Measurements from ENCODE around the gene POU3F1.

POU3F1 gene

DNA sequence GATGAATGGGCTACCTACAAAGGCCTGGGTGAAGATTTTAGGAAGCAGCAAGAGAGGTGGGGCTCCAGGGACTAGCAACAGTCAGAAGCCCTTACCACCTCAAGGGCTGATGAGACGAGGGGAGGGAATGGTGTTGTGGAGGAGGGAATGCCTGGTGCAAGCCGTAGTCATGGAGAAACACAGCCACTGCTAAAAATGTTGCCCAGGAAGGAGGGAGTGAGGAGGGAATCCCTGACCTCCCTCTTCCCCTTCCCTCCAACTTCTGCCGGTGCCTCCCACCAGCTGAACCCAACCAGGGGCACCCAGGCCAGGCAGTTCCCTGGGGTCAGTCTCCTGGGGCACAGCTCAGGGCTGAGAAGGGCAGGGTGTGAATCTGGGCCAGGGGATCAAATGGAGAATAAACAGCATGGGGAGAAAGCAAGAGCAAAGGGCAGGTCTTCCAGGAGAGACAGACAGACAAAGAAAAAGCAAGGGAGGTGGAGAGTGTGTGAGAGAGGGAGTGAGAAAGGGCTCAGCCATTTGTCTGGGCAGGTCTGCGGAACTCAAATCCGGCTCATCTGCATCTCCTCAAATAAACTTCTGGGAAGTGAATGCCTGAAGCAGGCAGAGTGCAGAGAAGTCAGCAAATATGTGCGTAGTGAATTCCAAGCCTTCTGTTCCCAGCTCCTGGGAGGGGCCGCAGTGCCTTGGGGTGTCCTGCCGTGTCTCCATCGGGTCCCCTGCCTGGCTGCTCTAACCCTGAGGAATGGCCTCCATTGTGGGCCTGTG lies 27.1 kb upstream of the POU3F1 start:
- DNase-seq (ENCODE audit: low read depth in 2 of 3, low spot score in 2 of 3) = no peak

DNA sequence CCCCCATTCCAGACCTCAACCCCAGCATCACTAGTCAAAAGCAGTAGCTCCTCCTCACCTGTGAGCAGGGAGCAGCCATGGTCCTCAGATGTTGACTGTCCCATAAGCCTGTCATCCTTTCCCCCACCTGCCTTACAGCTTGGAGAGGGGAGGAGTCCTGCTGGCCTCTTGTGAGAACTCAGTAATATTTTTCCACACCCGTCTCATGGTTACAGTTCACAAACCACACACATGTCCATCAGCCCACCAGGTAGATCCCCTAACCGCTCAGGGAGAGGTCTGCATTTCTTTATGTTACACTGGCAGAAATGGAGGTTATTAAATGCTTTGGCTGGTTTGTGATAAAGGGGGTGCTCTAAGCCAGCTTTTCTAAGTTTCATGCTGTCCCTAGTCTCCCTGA lies 26.3 kb upstream of the POU3F1 start:
- DNase-seq (ENCODE audit: low read depth in 2 of 3, low spot score in 2 of 3) = no peak

DNA sequence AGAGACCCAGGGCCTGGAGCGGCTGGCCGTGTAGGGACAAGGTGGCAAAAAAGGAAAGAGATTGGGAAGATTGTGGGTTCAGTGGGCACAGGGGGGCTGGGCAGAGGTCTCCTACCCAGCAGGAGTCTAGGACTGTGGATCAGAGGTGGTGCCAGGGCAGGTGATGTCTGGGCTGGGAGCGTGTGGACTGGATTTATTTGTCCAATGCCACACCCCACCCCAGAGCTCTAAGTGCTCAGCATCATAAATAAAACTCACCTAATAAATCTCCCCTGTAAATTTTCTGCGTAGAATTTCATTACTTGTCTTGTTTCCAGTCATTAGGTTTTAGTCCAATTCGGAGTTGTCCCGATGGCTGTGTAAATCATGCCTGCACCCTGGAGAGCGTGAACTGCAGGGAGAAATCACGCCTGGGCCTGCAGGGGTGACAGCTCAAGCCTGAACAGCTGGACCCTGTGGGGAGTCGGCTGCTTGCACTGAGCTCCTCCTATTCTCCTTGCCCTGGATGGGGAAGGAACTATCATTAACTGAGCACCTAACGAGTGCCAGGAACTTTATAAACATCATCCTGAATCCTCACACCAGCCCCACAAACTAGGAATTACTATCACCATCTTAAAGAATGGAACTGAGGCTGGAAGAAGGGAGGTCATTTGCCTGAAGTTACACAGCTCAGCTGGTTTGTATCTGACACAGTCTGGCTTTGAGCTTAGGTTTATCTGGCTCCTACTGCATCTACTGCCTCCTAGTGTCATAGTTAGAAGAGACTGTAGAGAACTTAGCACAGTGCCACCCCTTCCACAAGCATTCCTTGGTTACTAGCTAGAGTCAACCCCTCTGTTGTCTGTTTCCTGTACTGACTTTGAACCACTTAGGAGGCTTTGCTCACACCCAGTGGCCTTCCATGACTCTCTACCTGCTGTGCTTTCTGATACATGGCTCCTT lies 25.0 kb upstream of the POU3F1 start:
- no peak for DNase-seq (ENCODE audit: low read depth in 2 of 3, low spot score in 2 of 3)

DNA sequence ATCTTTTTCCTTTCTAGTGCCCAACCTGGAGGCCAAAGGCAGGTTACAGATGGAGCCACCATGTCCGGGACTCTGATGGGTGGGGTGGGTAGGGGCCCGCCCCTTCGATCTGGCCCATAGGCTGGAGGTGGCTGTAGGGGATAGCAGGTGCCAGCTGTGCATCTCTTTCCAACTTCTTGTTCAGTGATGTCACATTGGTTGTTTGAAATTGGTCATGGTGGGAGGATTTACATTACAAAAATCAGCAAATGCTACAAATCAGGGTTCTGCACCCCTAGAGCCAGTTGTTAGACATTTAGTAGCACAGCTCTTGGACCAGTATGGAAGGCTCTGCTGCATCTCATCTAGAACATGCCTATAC lies 22.4 kb upstream of the POU3F1 start:
- DNase-seq (ENCODE audit: low read depth in 2 of 3, low spot score in 2 of 3) = no peak

DNA sequence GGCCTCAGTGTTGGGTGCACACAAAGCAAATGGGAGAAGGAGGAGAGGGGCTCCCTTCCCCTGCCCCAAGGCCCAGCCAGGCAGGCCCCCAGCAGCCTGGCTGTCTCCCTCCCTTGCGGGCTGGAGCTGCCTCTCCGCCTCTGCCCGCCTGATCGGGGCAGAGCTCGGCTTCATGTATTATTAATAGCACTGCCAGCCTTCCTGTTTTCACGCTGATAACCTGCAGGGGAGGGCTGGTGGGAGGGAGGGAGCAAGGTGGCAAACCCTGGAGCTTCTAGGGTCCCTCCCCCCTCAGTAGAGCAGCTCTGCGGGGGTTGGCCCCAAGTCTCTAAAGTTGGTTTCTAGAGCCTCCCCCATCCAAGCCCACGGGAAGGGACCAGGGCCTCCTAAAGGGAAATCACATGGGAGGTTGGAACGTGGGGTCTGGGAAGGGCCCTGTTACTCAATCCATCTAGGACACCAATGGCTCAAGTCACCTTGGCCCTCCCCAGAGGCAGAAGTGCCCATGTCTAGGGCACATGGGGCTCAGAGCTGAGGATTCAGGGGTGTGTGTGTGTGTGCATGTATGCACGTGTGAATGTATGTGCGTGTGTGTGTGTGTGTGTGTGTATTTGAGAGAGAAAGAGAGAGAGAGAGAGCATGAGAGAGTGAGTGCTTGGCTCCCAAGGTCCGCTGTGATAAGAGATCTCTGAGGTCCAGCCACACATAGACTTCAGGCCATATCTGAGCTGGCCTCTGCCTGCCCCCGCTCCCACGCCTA lies 21.8 kb upstream of the POU3F1 start:
- DNase-seq (ENCODE audit: low read depth in 2 of 3, low spot score in 2 of 3) = no peak

DNA sequence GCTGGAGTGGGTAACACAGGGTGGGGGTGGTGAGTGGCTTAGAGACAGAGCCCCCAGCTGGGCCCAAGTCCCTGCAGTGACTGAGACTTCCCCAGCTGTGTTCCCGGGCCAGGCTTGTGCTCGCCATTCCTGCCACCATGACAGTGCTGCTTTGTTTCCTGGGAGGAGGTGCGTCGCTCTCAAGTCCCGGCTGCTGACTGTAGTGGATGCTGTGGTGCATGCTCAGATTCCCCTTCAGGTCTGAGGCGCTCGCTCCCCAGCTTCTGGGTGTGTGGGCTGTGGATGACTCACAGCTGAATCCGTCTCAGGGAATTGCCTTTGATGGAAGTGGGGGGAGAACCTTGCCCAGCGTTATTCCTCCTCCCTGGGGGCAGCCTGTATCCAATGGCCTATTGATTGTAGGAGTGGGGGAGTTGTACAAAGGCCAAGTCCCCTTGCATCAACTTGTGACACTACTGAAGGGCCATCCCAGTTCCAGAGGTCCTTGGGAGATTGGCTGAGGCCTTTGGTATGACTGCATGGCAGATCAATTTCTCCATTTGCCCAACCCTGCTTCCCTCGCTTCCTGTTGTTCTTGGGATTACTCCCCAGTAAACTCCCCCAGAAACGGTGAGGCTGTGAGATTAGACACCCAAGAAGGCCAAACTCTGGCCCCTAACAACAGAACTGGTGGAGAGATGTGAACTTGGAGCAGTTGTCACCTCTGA lies 17.8 kb upstream of the POU3F1 start:
- DNase-seq (ENCODE audit: low read depth in 2 of 3, low spot score in 2 of 3) = no peak

DNA sequence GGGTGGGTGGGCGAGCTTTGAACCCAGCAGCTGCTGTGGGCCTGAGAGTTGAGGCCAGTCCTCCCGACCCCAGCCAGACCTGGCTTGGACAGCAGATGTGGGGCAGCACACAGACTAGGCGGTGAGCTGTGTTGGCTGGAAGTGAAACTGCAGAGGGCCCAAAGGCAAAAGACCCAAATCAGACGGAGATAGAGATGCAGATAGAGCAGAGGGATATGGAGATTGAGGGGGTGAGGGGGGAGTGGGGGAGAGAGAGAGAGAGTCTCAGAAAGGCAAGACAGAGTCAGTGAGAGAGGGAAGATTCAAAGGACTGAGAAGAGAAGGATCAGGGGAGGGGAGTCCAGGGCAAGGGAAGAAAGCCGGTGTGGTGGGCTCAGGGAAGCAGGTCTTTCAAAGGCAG lies 17.0 kb upstream of the POU3F1 start:
- no peak for DNase-seq (ENCODE audit: low read depth in 2 of 3, low spot score in 2 of 3)

DNA sequence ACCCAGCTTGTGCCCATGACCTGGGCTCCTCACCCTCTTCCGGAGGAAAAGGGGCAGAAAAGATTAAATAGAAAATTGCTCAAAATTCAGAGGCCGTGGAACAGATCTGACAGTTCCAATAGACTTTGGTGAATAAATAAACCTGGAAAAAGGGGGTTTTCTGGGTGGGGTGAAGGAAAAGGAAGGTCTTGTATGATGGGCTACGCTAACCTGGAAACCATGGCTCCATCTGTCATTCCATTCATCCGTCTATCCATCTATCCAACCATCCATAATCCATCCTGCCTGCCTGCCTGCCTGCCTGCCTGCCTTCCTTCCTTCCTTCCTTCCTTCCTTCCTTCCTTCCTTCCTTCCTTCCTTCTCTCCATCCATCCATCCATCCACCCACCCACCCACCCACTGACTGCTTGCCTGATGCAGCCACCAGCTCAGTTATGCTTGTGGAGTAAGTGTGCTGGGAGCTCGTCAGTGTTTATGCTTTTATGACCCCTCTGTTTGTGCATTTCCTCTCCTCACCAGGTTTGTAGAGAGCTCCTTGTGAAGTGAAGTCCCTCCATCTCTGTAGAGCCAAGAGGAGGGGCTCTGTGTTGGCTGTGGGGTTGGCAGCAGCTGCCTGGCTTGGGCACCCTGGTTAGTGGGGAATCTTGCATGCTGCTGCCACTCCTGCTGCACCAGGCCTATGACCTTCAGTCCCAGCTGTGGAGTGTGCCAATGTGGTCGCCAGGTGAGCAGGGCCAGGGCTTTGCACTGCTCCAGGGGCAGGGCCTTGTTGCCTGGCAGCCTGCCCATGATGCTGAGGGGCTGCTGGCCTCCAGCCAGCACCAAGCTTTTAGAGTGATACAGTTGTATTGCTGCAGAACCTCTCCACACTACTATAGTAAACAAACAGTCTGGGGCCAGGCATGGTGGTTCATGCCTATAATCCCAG lies 16.0 kb upstream of the POU3F1 start:
- no peak for DNase-seq (ENCODE audit: low read depth in 2 of 3, low spot score in 2 of 3)

DNA sequence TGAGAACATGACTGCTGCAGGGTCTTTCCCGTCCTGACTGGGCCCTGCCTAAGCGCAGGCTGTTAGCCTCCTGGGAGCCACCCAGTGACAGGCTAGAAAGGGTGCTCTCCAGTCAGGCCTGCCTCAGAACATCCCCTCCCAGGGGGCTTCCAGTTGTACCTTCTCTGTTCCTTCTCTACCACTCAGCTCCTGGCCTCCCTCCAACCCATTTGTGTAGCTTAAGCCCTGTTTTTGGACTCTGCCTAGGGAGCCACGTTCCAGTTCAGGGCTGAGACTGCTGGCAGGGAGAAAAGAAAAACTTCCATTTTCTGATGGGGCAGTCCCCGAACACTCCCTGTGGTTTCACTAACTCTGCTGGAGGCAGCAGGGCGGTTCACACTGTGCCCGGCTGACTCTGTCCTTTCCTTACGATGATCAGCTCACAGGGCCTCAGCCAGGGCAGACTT lies 15.3 kb upstream of the POU3F1 start:
- DNase-seq (ENCODE audit: low read depth in 2 of 3, low spot score in 2 of 3) = no peak

DNA sequence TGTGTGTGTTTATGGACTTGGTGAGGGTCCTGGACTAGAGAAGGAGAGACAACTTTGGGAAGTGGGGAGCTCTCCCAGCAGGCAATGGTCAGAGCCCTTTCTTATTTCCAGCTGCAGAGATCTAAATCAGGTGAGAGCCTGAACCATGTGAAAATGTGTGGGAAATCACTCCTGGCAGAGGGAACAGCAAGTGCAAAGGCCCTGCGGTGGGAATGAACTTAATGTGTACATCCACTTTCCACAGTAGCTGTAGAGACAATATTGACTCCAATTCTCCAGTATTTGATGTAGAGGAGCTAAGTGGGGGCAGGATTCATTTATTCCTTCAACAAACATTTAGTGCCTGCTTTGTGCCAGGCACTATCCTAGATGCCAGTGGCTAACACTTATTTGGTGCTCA lies 14.7 kb upstream of the POU3F1 start:
- DNase-seq (ENCODE audit: low read depth in 2 of 3, low spot score in 2 of 3) = no peak

DNA sequence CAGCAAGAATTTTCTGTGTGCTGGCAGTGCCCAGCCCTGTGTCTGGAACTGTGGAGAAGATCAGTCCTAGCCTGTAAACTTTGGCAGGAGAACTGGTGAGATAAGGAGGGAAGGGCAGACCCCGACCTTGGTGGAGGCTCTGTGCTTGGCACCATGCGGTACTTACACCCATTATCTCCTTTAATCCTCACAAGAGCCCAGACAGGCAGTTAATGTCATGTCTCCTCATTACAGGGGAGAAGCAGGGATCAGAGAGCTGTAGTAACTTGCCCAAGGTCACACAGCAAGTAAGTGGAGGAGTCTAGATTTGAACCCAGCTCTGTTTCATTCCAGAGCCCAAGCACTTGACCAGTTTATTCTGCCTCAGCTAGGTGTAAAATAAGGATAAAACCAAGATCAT lies 13.9 kb upstream of the POU3F1 start:
- DNase-seq (ENCODE audit: low read depth in 2 of 3, low spot score in 2 of 3) = no peak

DNA sequence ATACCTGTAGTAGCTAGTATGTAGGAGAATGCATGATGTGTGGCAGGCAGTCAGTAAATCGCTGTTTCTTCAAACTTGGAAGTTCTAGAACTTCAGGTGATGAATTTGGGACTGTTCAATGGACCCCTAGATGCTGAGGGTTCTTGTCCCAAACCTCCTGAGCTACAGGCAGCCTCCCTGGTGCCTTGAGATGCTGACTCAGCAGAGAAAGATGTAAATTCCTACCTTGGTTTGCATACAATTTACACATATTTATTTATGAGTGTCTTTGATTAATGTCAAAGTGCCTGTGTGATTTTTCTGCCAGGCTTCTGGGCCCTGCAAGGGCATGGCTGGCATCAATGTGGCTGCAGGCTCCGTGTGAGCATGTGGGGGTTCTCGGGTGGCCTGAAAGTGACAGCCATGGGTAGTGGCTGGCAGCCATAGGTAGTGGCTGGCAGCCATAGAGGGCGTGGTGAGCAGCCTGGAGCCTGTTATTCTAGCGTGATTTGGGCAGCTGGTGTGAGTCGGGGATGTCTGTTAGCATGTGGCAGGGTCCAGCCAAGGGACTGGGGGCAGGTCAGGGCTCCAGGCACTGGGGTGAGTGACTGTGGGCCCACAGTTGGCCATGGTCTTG lies 13.2 kb upstream of the POU3F1 start:
- no peak for DNase-seq (ENCODE audit: low read depth in 2 of 3, low spot score in 2 of 3)

DNA sequence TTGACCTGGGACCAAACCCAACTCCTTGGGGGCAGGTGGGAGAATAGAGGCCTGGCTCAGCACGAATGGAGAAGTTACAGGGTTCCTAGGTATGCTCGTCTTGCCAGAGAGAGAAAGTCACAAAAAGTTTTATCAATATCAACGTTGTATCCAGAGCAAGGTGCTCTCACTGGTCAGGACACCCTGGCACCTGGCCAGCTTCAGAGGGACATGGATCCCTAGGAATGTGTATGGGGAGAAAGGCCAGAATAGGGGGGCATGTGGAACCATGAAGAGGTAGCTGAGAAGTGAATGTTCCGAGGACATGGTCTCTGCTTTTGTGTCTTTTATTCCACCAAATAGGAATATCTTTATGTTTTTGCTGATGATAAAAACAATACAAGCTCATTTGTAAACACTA lies 9.4 kb upstream of the POU3F1 start:
- no peak for DNase-seq (ENCODE audit: low read depth in 2 of 3, low spot score in 2 of 3)

DNA sequence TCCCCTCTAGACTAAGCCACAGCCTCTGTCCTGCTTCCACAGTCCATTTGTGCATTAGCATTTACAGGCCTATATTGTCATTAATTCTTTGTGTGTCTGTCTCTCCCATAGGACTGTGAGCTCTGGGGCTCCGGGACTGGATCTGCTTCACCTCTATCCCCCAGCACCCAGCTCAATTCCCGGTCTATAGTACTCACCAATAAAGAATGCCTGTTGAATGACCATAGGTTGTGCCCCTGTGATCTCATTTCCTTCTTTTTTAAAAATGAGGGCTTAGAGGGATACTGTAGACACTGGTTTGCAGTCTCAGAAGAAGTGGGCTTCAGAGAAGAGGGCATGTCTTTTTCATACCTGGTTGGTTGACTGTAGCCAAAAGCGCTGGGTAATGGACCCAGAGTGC lies 8.8 kb upstream of the POU3F1 start:
- no peak for DNase-seq (ENCODE audit: low read depth in 2 of 3, low spot score in 2 of 3)

DNA sequence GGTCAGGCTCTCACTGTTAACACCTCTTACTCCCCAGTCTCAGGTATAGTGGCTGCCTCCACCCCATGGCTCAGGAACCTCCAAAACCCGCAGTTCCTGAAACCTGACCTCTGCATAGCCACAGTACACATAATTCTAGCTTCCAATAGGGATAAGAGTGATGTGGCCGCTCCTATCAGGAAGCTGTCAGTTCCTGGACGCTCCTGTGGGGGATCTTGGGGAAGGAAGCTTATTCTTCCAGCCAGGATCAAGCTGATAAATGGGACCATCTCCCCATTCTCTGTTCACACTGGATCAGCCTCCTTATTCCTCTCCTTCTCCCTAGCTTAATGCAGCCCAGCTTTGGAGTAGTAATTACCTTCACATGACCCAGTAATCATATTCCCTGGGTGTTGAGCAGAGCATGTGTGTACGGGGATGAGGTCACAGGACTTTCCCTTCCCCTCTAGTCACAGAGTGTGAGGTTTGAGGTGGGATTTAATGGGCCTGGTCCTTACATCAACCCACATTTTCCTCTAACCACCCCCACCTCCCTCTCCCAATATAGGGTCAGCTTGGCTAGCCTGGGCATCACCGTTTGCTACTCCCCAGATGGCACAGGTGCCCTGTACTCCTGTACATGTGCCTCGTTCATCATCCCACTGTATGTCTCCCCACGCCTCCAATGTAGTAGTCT lies 7.0 kb upstream of the POU3F1 start:
- no peak for DNase-seq (ENCODE audit: low read depth in 2 of 3, low spot score in 2 of 3)

DNA sequence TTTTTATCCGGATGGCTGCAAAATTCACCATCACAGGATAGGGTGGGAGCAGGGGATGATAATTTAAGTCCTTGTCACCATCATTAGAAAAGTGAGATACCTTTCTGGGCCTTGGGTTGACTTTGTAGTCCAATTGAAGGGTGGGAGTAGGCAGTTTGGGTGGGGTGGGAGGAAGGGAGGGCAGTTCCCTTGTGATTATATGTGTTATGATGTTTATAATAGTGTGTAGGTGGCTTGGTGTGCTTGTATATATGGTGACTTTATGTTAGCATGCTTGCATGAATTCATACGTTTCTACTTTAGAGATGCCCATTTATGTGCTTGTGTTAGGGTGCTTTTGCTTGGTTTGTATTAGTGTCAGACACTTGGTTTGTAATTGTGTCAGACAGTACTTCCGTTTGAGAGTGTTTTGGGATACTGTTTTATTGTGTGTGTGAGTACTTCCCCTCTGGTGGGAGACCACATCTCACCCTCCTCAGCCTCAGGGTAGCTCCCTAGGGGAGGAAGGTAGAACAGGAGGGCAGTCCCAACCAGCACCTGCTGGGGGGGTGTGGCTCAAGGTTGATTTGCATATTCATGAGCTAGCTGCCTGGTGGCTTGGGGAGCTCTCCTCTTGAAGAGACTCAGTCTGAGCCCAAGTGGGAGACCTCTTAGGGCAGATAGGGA lies 6.3 kb upstream of the POU3F1 start:
- DNase-seq (ENCODE audit: low read depth in 2 of 3, low spot score in 2 of 3) = no peak

DNA sequence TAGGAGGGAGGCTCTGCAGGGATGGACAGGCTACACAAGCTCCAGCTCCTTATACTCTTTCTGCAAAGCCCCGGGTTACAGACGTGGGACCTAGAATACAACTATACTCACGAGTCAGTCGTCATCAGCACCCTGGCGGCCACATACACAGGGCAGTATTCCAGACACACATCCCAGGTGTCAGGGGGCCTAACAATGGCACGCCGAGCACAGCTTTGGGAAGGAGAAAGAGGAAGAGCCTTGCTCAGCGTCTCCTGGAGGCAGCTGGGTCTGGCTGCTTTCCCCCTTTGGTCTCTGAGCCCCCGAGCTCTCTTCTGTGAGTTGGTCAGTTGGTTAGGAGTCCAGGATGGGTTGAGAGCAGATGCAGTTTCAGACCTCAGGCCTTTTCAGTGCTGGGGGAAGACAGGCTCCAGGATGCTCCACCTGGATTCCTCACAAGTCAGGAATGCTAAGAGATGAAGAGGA lies 4.5 kb upstream of the POU3F1 start:
- no peak for DNase-seq (ENCODE audit: low read depth in 2 of 3, low spot score in 2 of 3)

DNA sequence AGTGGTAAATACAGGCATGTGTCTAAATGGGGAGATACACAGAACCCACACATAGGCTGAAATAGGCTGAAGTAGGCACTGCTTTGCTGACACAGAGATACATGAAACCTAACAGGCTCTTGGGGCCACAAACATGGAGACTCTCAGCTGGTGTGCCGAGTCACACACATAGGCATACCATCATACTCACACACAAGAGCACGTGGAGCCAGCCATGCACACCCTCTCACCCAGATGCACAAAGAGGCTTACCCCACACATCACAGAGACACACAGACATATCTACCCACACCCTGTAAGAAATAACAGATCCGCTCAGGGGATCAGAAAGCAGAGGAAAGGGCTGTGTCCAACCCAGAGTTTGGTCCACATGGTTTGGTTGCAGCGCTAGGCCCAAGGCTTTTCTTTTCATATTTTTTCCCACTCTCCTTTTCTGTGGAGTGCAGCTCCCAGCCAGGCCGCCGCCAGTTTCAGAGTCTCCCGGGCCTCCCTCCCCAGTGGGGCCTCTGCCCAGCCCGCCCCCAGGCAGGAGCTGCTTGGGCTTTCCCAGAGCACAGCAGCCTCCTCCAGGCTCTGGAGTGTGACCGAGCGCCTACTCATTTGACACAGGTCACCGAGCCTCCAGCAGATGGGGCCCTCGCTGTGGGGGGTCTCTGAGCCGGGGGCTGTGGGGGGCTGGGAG lies 3.9 kb upstream of the POU3F1 start:
- no peak for DNase-seq (ENCODE audit: low read depth in 2 of 3, low spot score in 2 of 3)

All from activated CD8-positive, alpha-beta memory T cell treated with anti-CD3 and anti-CD28 coated beads for 48 hours (primary cell).